ENCODE results near the gene RHNO1. TPM values are rescaled to one million over a fixed set of nuclear protein-coding genes. Genes with fewer than 3 reads are reported as not detected.

RHNO1 gene
- total and polyA plus RNA-seq, 2 of the 13 experiments (the other 11 are each of a cell fraction or from before 2014, with no cell fraction given), result 27.2 to 49.6 TPM

- TF ChIP-seq DPF2 (CRISPR knock-in tag; IDR thresholded peaks at IDR 0.05; ENCODE audit: borderline replicate concordance, low read depth), result no peak
- TF ChIP-seq MAZ (IDR thresholded peaks at IDR 0.05; ENCODE audit: borderline replicate concordance, low read depth, low read length), result no peak
- TF ChIP-seq MAZ (CRISPR knock-in tag; IDR thresholded peaks at IDR 0.05; ENCODE audit: low read depth), result no peak
- no peak for TF ChIP-seq PPARG (CRISPR knock-in tag; conservative IDR thresholded peaks at IDR 0.05)
- TF ChIP-seq AKAP8 (CRISPR knock-in tag; IDR thresholded peaks at IDR 0.05), result no peak
- TF ChIP-seq ZBTB1 (CRISPR knock-in tag; IDR thresholded peaks at IDR 0.05; ENCODE audit: borderline replicate concordance), result no peak
- TF ChIP-seq SIX1 (CRISPR knock-in tag; IDR thresholded peaks at IDR 0.05; ENCODE audit: borderline replicate concordance), result no peak
- no peak for TF ChIP-seq ZFX (CRISPR knock-in tag; IDR thresholded peaks at IDR 0.05; ENCODE audit: low read depth)
- no peak for TF ChIP-seq PCBP1 (IDR thresholded peaks at IDR 0.05; ENCODE audit: borderline replicate concordance, low read depth, low read length)
- no peak for TF ChIP-seq NR2F6 (IDR thresholded peaks at IDR 0.05)
- TF ChIP-seq NR2F6 (CRISPR knock-in tag; IDR thresholded peaks at IDR 0.05), result no peak
- no peak for TF ChIP-seq AGO2 (optimal IDR thresholded peaks at IDR 0.05; ENCODE audit: low read depth, low read length)
- TF ChIP-seq MYNN (CRISPR knock-in tag; IDR thresholded peaks at IDR 0.05; ENCODE audit: low read depth), result no peak
- TF ChIP-seq RNF2 (conservative IDR thresholded peaks at IDR 0.05; ENCODE audit: low read depth), result no peak
- TF ChIP-seq SAFB2 (CRISPR knock-in tag; IDR thresholded peaks at IDR 0.05; ENCODE audit: borderline replicate concordance, low read depth), result no peak
- no peak for TF ChIP-seq BCL3 (CRISPR knock-in tag; IDR thresholded peaks at IDR 0.05)
- Histone ChIP-seq H3K4me2 (ENCODE audit: low read depth, low read length) (no peak overlapping the region), H3K27ac (ENCODE audit: extremely low read length, insufficient read depth, low read length) (no peak overlapping the region), H3K36me3 (replicated peaks in 1 of 2; ENCODE audit: control insufficient read depth in 1 of 2, insufficient read depth in 2 of 2, low read length in 2 of 2) (no peaks in the 10 kb centered on the region), H3K9me3 (ENCODE audit: low read length) (no peaks in the 10 kb centered on the region), H3K4me3 (replicated peaks in 1 of 3; ENCODE audit: insufficient read depth in 1 of 3, low read depth in 2 of 3, low read length in 3 of 3) (no peak overlapping the region), H2AFZ (ENCODE audit: low read length) (no peak overlapping the region), H4K20me1 (ENCODE audit: insufficient read depth, low read length) (no peaks in the 10 kb centered on the region), H3K79me2 (ENCODE audit: insufficient read depth, low read length) (no peaks in the 10 kb centered on the region), H3K4me1 (ENCODE audit: insufficient read depth, low read length) (peaks cover 36% of the 10 kb centered on the region), H3K27me3 (ENCODE audit: control insufficient read depth in 1 of 2, insufficient read depth in 2 of 2, low read length in 2 of 2) (no peaks in the 10 kb centered on the region), H3K9ac (ENCODE audit: insufficient read depth, low read depth, low read length) (no peak overlapping the region)
- BruUV-seq (replicated peaks), result no TSS peak
- intact Hi-C loops (cut with micrococcal nuclease; ENCODE audit: unreplicated experiment), result no loop called here
- POLR2A ChIA-PET, result interaction anchor here (0.6 kb wide), 1 partner anchor 10 kb away, joined by 3 read pairs; no protein-coding TSS in a partner anchor
- CTCF ChIA-PET (ENCODE audit: low intra/inter-chr PET ratio, low total read pairs), result no interaction called here
- in situ Hi-C loops (cut with HindIII; ENCODE audit: extremely low pct_ligation_motif_present, low pct_unique_long_range_greater_than_20kb), result no loop called here
- ATAC-seq (no peak), DNase-seq (ENCODE audit: low spot score) (no peak), FAIRE-seq (no peak)
- 94% methylated on average over 3 of the region's 3 CpGs for WGBS (ENCODE audit: low lambda C conversion rate)
Measured at GRCh38 chr12:2851931-2852330, 25.1 kb upstream of the RHNO1 start.
